CD4-positive, alpha-beta memory T cell (primary cell): ENCODE data around the gene BTRC. TPM values are rescaled to one million over a fixed set of nuclear protein-coding genes. Genes with fewer than 3 reads are reported as not detected.

Experiments used
- CTCF ChIA-PET: fragments of 350-600 bp; sonication (Branson Sonifier 250); formaldehyde crosslinking; loops from one replicate; lab custom pipeline; 2021; ENCODE audit warnings: inconsistent platforms; ENCODE audit not compliant: partially characterized antibody; lab: Charles Lee
- POLR2A ChIA-PET: fragments of 350-600 bp; sonication (Branson Sonifier 250); formaldehyde crosslinking; loops from one replicate; lab custom pipeline; 2021; ENCODE audit not compliant: partially characterized antibody; lab: Charles Lee
- DNase-seq, 5 donors: peaks; one replicate each; pipeline versions ENCODE4 v3.0.0 to v3.0.0-alpha.2; 2020 to 2022; ENCODE audit warnings: mixed read lengths in 1 of 5
- H3K27ac ChIP-seq: one replicate; pipeline ENCODE4 v1.7.0; 2013; ENCODE audit warnings: low read depth, low read length
- H3K27me3 ChIP-seq: 2 replicates; pipeline ENCODE4 v1.7.0; 2013; ENCODE audit warnings: mild to moderate bottlenecking, low read length, moderate library complexity; ENCODE audit not compliant: insufficient read depth
- H3K36me3 ChIP-seq: 2 replicates; pipeline ENCODE4 v1.7.0; 2013; ENCODE audit warnings: mild to moderate bottlenecking, low read length, moderate library complexity; ENCODE audit not compliant: insufficient read depth
- H3K4me1 ChIP-seq: 2 replicates; pipeline ENCODE4 v1.7.0; 2013; ENCODE audit warnings: mild to moderate bottlenecking, low read length, moderate library complexity; ENCODE audit not compliant: insufficient read depth
- H3K4me3 ChIP-seq, 2 donors: one replicate each; pipeline ENCODE4 v1.7.0; 2013; ENCODE audit warnings: low read length in 2 of 2, mild to moderate bottlenecking in 1 of 2
- H3K9me3 ChIP-seq, 2 donors: one replicate each; pipeline ENCODE4 v1.7.0; 2013; ENCODE audit warnings: low read length in 2 of 2, control low read depth in 1 of 2; ENCODE audit not compliant: control insufficient read depth in 1 of 2
- H3K27ac Mint-ChIP-seq, 7 donors: one replicate each; pipeline ENCODE4 v1.8.0; 2020 to 2021; ENCODE audit warnings: mixed read lengths in 7 of 7, mild to moderate bottlenecking in 6 of 7, inconsistent platforms in 3 of 7, moderate library complexity in 3 of 7
- H3K27me3 Mint-ChIP-seq, 2 donors: one replicate each; pipeline ENCODE4 v1.8.0; 2020 to 2021; ENCODE audit warnings: mixed read lengths in 2 of 2
- H3K36me3 Mint-ChIP-seq, 2 donors: one replicate each; pipeline ENCODE4 v1.8.0; 2020 to 2021; ENCODE audit warnings: mixed read lengths in 2 of 2, inconsistent platforms in 1 of 2, mild to moderate bottlenecking in 1 of 2
- H3K4me1 Mint-ChIP-seq, 4 donors: one replicate each; pipeline ENCODE4 v1.8.0; 2020 to 2021; ENCODE audit warnings: mixed read lengths in 4 of 4, mild to moderate bottlenecking in 1 of 4
- H3K4me3 Mint-ChIP-seq, 8 donors: one replicate each; pipeline ENCODE4 v1.8.0; 2020 to 2021; ENCODE audit warnings: mixed read lengths in 8 of 8, mild to moderate bottlenecking in 7 of 8, moderate library complexity in 6 of 8, inconsistent platforms in 3 of 8
- H3K9me3 Mint-ChIP-seq, 8 donors: one replicate each; pipeline ENCODE4 v1.8.0; 2020 to 2021; ENCODE audit warnings: mixed read lengths in 8 of 8, mild to moderate bottlenecking in 5 of 8, inconsistent platforms in 3 of 8, moderate library complexity in 1 of 8
- intact Hi-C: fragments of 100-400 bp; cut with micrococcal nuclease; formaldehyde crosslinking; loops from one replicate; pipeline ENCODE4 v1.15.1; 2023
- polyA plus RNA-seq, 2 donors: library from polyadenylated mRNA; unstranded; fragments of 300-500 nt; fragmentation: Illumina TruSeq; gene quantifications; one replicate each; pipeline ENCODE4 v1.2.3, GENCODE V29; 2021
- total RNA-seq, 2 experiments: library from RNA; stranded (reverse); gene quantifications; one replicate each; pipeline ENCODE4 v1.2.3, GENCODE V29; 2021

BTRC gene
- total and polyA plus RNA-seq, 4 experiments from 2014 or later, result 6.7 to 21.3 (median 16.0) TPM

- no peak overlapping the region for H3K4me3 ChIP-seq
- Mint-ChIP-seq H3K27ac (no peak overlapping the region), H3K4me3 (no peak overlapping the region), H3K27me3 (no peaks in the 10 kb centered on the region), H3K9me3 (no peaks in the 10 kb centered on the region), H3K4me1 (no peaks in the 10 kb centered on the region), H3K36me3 (peaks cover 25 to 35% of the 10 kb centered on the region in 2 donors)
- H3K27me3 ChIP-seq, result no peaks in the 10 kb centered on the region
- H3K36me3 ChIP-seq, result no peaks in the 10 kb centered on the region
- ChIA-PET POLR2A (no interaction called here), CTCF (no interaction called here)
- H3K9me3 ChIP-seq, result no peaks in the 10 kb centered on the region
- no peak overlapping the region for H3K27ac ChIP-seq
- intact Hi-C loops, result no loop called here
- H3K4me1 ChIP-seq, result no peaks in the 10 kb centered on the region
- DNase-seq, result no peak
Observed at GRCh38 chr10:101529207-101529606, 175.2 kb downstream of the BTRC start.

- Mint-ChIP-seq H3K27ac (no peak overlapping the region), H3K4me3 (no peak overlapping the region), H3K36me3 (peaks cover 30 to 42% of the 10 kb centered on the region in 2 donors), H3K27me3 (no peaks in the 10 kb centered on the region), H3K4me1 (no peaks in the 10 kb centered on the region), H3K9me3 (no peaks in the 10 kb centered on the region)
- intact Hi-C loops, result no loop called here
- Histone ChIP-seq H3K9me3 (no peaks in the 10 kb centered on the region), H3K36me3 (no peaks in the 10 kb centered on the region), H3K27ac (no peak overlapping the region), H3K4me3 (no peak overlapping the region), H3K4me1 (no peaks in the 10 kb centered on the region), H3K27me3 (no peaks in the 10 kb centered on the region)
- ChIA-PET POLR2A (no interaction called here), CTCF (no interaction called here)
- no peak for DNase-seq
Observed at GRCh38 chr10:101529725-101530553, 176.0 kb downstream of the BTRC start.

DNA sequence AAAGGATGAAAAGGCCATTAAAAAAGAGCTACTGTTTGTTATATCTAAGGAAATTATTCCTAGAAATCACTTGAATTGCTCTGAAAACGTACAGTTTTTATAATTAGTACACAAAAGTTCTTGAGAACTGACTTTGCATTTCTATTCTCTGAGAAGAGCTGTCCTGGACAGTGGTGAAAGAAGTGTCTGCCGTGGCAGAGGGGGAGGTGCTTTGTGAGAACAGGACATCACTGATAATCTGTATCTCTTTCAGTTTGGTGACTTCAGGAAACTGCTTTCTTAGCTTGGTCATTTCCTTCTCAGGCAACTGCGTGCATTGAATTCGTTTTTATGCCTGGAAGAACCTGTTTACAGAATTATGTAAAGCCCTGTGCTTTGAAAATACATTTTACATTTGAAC, 182.0 kb downstream of the BTRC start:
- no peak for DNase-seq
- Mint-ChIP-seq H3K27ac (no peak overlapping the region), H3K4me1 (no peaks in the 10 kb centered on the region), H3K27me3 (no peaks in the 10 kb centered on the region), H3K4me3 (no peak overlapping the region), H3K36me3 (peaks cover 53 to 57% of the 10 kb centered on the region in 2 donors), H3K9me3 (no peaks in the 10 kb centered on the region)
- POLR2A ChIA-PET, result no interaction called here
- intact Hi-C loops, result loop anchor here (1.0 kb wide), 1 partner anchor 34 kb away; no protein-coding TSS in a partner anchor
- Histone ChIP-seq H3K4me1 (no peaks in the 10 kb centered on the region), H3K9me3 (no peaks in the 10 kb centered on the region), H3K4me3 (no peak overlapping the region), H3K27ac (no peak overlapping the region), H3K36me3 (peaks cover 5% of the 10 kb centered on the region), H3K27me3 (no peaks in the 10 kb centered on the region)
- CTCF ChIA-PET, result interaction anchor here (0.9 to 2.6 kb wide), 5 partner anchors 11 to 69 kb away, joined by 3 to 13 read pairs (median 4); no protein-coding TSS in a partner anchor

GRCh38 chr10:101536800-101537199, 182.8 kb downstream of the BTRC start:
- no peak overlapping the region for H3K4me3 ChIP-seq
- Mint-ChIP-seq H3K4me1 (no peaks in the 10 kb centered on the region), H3K27ac (no peak overlapping the region), H3K9me3 (no peaks in the 10 kb centered on the region), H3K36me3 (peaks cover 53% of the 10 kb centered on the region in 2 donors), H3K27me3 (no peaks in the 10 kb centered on the region), H3K4me3 (no peak overlapping the region)
- H3K27me3 ChIP-seq, result no peaks in the 10 kb centered on the region
- ChIA-PET POLR2A (no interaction called here), CTCF (interaction anchor here (0.9 to 2.6 kb wide), 5 partner anchors 9 to 70 kb away, joined by 3 to 13 read pairs (median 5); no protein-coding TSS in a partner anchor)
- intact Hi-C loops, result loop anchor here (1.0 kb wide), 1 partner anchor 34 kb away; no protein-coding TSS in a partner anchor
- H3K9me3 ChIP-seq, result no peaks in the 10 kb centered on the region
- H3K4me1 ChIP-seq, result no peaks in the 10 kb centered on the region
- H3K36me3 ChIP-seq, result peaks cover 5% of the 10 kb centered on the region
- H3K27ac ChIP-seq, result no peak overlapping the region
- peak in 4 of 5 donors; percentile 19 to 24 (median 20) for DNase-seq

DNA sequence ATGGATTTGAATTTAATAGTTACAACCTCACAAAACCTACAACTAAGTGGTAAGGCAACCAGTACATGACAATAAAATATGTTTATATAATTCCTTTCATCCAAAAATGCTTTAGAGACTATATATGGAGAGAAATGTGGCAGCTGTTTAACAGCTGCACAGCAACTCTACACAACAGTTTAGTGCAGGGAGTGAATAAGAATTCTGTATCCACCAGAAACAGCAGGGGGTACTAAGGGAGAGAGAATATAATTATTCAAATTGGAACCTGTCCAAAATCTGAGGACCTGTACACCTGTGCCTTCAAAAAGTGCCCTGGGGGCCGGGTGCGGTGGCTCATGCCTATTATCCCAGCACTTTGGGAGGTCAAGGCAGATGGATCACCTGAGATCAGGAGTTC, 184.5 kb downstream of the BTRC start:
- Mint-ChIP-seq H3K27me3 (no peaks in the 10 kb centered on the region), H3K36me3 (peaks cover 37 to 45% of the 10 kb centered on the region in 2 donors), H3K4me1 (no peaks in the 10 kb centered on the region), H3K27ac (no peak overlapping the region), H3K9me3 (no peaks in the 10 kb centered on the region), H3K4me3 (no peak overlapping the region)
- H3K4me1 ChIP-seq, result no peaks in the 10 kb centered on the region
- ChIA-PET POLR2A (no interaction called here), CTCF (interaction anchor here (1.4 to 1.9 kb wide), 2 partner anchors 12 to 33 kb away, joined by 5 to 7 read pairs; no protein-coding TSS in a partner anchor)
- DNase-seq, result no peak
- no peak overlapping the region for H3K27ac ChIP-seq
- no peak overlapping the region for H3K4me3 ChIP-seq
- H3K9me3 ChIP-seq, result no peaks in the 10 kb centered on the region
- intact Hi-C loops, result no loop called here
- peaks cover 5% of the 10 kb centered on the region for H3K36me3 ChIP-seq
- no peaks in the 10 kb centered on the region for H3K27me3 ChIP-seq

GRCh38 chr10:101545898-101546297, 191.9 kb downstream of the BTRC start:
- Histone ChIP-seq H3K27me3 (no peaks in the 10 kb centered on the region), H3K4me1 (no peaks in the 10 kb centered on the region), H3K36me3 (peaks cover 5% of the 10 kb centered on the region), H3K4me3 (no peak overlapping the region), H3K27ac (no peak overlapping the region), H3K9me3 (no peaks in the 10 kb centered on the region)
- intact Hi-C loops, result no loop called here
- peaks cover 17 to 35% of the 10 kb centered on the region in 2 donors for H3K36me3 Mint-ChIP-seq
- no peak for DNase-seq
- H3K4me1 Mint-ChIP-seq, result no peaks in the 10 kb centered on the region
- no peaks in the 10 kb centered on the region for H3K9me3 Mint-ChIP-seq
- H3K27ac Mint-ChIP-seq, result no peak overlapping the region
- ChIA-PET CTCF (interaction anchor here (1.4 to 2.2 kb wide), 3 partner anchors 8 to 24 kb away, joined by 3 to 5 read pairs (median 5); no protein-coding TSS in a partner anchor), POLR2A (no interaction called here)
- H3K4me3 Mint-ChIP-seq, result no peak overlapping the region
- H3K27me3 Mint-ChIP-seq, result no peaks in the 10 kb centered on the region

DNA sequence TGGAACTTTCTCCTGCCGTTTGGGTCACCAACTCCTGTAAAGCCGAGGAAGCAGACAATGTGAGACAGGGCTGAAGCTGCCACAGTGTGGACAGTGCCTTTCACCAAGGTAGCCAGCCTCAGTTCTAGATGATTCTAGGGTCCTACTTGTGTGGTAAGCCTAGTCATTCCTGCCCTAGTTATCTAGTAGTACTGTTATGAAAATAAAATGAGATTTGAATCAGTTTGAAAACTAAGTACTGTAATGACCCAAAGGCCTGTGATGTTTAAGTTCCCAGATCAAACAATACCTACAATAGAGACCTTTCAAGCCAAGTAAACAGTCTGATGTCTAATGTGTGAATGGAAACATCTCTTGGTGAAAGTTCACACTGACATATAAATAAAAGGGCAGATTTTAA, 197.0 kb downstream of the BTRC start:
- ChIA-PET CTCF (interaction anchor here (1.4 kb wide), 1 partner anchor 13 kb away, joined by 3 read pairs; no protein-coding TSS in a partner anchor), POLR2A (no interaction called here)
- no peaks in the 10 kb centered on the region for H3K9me3 ChIP-seq
- no peak overlapping the region for H3K27ac Mint-ChIP-seq
- H3K4me3 Mint-ChIP-seq, result no peak overlapping the region
- H3K27me3 Mint-ChIP-seq, result no peaks in the 10 kb centered on the region
- H3K9me3 Mint-ChIP-seq, result no peaks in the 10 kb centered on the region
- peaks cover 12% of the 10 kb centered on the region for H3K36me3 ChIP-seq
- H3K4me3 ChIP-seq, result no peak overlapping the region
- H3K36me3 Mint-ChIP-seq, result peaks cover 44 to 46% of the 10 kb centered on the region in 2 donors
- H3K27me3 ChIP-seq, result no peaks in the 10 kb centered on the region
- no peaks in the 10 kb centered on the region for H3K4me1 ChIP-seq
- intact Hi-C loops, result no loop called here
- H3K27ac ChIP-seq, result no peak overlapping the region
- no peaks in the 10 kb centered on the region for H3K4me1 Mint-ChIP-seq
- DNase-seq, result no peak
